AG04450 (cell line): ENCODE results near the gene ZG16. TPM values are rescaled to one million over a fixed set of nuclear protein-coding genes. Genes with fewer than 3 reads are reported as not detected.

Source experiments
- CTCF ChIA-PET: fragments of 300-600, 350-600 bp; formaldehyde crosslinking; extraction: SDS; loops from one replicate; lab custom pipeline; 2022; ENCODE audit warnings: antibody characterized with exemption, inconsistent platforms; lab: Charles Lee
- POLR2A ChIA-PET: fragments of 350-600 bp; formaldehyde crosslinking; extraction: SDS; loops from one replicate; lab custom pipeline; 2021; ENCODE audit warnings: antibody characterized with exemption, inconsistent platforms; lab: Yijun Ruan, JAX
- DNase-seq: peaks from one replicate; pipeline ENCODE4 v3.0.0-alpha.2; 2011; ENCODE audit warnings: low read depth, low spot score
- H3K27ac ChIP-seq: one replicate; pipeline ENCODE4 v1.5.1; 2012; ENCODE audit warnings: low read depth, low read length, control low read depth
- H3K27me3 ChIP-seq: one replicate; pipeline ENCODE4 v1.6.0; 2012; ENCODE audit warnings: low read length; ENCODE audit not compliant: control insufficient read depth, insufficient read depth
- H3K4me3 ChIP-seq: 2 replicates; pipeline ENCODE4 v1.5.1; 2011; ENCODE audit warnings: mild to moderate bottlenecking, low read depth, low read length, control low read depth
- H3K9me3 ChIP-seq: 2 replicates; pipeline ENCODE4 v1.5.1; 2012; ENCODE audit warnings: low read length; ENCODE audit not compliant: control insufficient read depth, insufficient read depth
- polyA plus RNA-seq: library from polyadenylated mRNA; depleted of rRNA; stranded (reverse); fragments of >200 nt; gene quantifications from 2 replicates; pipeline ENCODE4 v1.2.3, GENCODE V29; 2011
- TF ChIP-seq, protein P1 (sequence below): IDR thresholded peaks from 2 replicates; pipeline ENCODE4 v1.5.1; 2011; ENCODE audit warnings: low read depth, low read length, control low read depth, inconsistent platforms

ZG16 gene
- polyA plus RNA-seq, 1 experiment, result not detected

DNA sequence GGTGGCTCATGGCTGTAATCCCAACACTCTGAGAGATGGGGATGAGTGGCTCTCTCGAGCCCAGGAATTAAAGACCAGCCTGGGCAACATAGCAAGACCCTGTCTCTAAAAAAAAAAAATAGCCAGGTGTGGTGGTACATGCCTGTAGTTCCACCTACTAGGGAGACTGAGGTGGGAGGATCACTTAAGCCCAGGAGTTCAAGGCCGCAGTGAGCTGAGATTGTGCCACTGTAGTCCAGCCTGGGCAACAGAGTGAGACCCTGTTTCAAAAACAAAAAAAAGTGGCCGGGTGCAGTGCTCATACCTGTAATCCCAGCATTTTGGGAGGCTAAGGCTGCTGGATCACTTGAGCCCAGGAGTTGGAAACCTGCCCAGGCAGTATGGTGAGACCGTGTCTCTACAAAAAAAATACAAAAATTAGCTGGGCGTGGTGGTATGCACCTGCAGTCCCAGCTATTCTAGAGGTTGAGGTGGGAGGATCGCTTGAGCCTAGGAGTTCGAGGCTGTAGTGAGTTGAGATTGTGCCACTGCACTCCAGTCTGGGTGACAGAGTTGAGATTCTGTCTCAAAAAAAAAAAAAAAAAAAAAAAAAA lies 35.3 kb upstream of the ZG16 start:
- no peak overlapping the region for H3K4me3 ChIP-seq
- H3K9me3 ChIP-seq, result no peaks in the 10 kb centered on the region; the same call in 1 of the 2 replicates
- ChIA-PET POLR2A (no interaction called here), CTCF (no interaction called here)
- TF ChIP-seq, protein P1, sequence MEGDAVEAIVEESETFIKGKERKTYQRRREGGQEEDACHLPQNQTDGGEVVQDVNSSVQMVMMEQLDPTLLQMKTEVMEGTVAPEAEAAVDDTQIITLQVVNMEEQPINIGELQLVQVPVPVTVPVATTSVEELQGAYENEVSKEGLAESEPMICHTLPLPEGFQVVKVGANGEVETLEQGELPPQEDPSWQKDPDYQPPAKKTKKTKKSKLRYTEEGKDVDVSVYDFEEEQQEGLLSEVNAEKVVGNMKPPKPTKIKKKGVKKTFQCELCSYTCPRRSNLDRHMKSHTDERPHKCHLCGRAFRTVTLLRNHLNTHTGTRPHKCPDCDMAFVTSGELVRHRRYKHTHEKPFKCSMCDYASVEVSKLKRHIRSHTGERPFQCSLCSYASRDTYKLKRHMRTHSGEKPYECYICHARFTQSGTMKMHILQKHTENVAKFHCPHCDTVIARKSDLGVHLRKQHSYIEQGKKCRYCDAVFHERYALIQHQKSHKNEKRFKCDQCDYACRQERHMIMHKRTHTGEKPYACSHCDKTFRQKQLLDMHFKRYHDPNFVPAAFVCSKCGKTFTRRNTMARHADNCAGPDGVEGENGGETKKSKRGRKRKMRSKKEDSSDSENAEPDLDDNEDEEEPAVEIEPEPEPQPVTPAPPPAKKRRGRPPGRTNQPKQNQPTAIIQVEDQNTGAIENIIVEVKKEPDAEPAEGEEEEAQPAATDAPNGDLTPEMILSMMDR, result no peak
- no peak for DNase-seq
- H3K27ac ChIP-seq, result no peak overlapping the region
- H3K27me3 ChIP-seq, result peaks cover 18% of the 10 kb centered on the region

DNA sequence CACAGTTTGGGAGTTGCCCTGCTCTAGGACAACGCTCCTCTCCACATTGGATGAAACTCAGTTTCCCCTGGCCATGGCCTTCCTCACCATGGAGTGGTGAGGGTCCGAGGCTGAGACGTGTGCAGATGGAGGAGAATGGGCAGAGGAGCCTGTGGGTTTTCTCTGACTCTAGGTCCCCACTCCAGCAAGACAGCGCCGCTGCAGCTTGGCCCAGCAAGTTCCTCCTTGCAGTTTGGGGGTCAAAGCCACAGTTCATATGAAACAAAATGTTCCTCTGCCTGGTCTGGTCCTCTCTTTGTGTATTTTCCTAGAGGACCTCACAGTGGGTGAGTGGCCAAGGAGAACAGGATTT lies 34.6 kb upstream of the ZG16 start:
- no peak for DNase-seq
- H3K27me3 ChIP-seq, result peaks cover 15% of the 10 kb centered on the region
- TF ChIP-seq, protein P1, result no peak
- ChIA-PET POLR2A (no interaction called here), CTCF (no interaction called here)
- H3K9me3 ChIP-seq, result peaks cover 5% of the 10 kb centered on the region; the same call in 1 of the 2 replicates
- no peak overlapping the region for H3K4me3 ChIP-seq
- H3K27ac ChIP-seq, result no peak overlapping the region

DNA sequence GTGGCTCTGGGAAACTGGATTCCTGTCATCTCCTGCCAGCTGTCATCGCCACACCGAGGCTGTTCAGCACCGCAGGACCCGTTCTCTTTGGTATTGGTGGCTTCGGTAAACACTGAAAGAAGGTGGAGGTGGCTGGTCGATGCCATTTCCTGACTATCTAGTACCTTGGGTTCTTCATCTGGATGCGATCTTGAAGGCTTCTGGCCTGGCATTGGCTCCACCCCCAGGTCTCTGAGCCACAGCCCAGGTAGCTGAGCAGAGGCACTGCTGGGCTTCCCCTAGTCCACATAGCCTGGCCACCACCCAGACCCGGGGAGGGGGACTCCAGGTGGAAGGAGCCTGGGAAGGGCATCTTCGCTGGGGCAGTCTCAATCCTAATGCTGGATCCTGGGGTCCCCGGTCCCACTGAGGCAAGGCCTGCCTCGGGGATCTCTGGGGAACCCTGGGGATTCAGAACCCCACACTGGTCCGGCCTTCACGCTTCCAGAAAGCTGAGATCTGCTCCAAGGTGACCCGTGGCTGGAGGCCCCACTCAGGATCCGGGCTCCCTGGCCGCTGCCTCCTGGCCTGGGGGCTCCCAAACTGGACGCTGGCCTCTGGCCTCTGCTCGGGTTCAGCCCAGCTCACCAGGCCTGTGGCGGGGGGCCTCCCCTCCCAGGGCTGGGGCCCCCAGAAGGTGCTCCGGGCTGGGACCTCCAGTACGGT lies 34.1 kb upstream of the ZG16 start:
- POLR2A ChIA-PET, result no interaction called here
- no peak for DNase-seq
- CTCF ChIA-PET, result no interaction called here
- H3K4me3 ChIP-seq, result no peak overlapping the region
- H3K9me3 ChIP-seq, result peaks cover 7% of the 10 kb centered on the region; the same call in 1 of the 2 replicates
- H3K27me3 ChIP-seq, result peaks cover 15% of the 10 kb centered on the region
- no peak overlapping the region for H3K27ac ChIP-seq
- TF ChIP-seq, protein P1, result no peak

DNA sequence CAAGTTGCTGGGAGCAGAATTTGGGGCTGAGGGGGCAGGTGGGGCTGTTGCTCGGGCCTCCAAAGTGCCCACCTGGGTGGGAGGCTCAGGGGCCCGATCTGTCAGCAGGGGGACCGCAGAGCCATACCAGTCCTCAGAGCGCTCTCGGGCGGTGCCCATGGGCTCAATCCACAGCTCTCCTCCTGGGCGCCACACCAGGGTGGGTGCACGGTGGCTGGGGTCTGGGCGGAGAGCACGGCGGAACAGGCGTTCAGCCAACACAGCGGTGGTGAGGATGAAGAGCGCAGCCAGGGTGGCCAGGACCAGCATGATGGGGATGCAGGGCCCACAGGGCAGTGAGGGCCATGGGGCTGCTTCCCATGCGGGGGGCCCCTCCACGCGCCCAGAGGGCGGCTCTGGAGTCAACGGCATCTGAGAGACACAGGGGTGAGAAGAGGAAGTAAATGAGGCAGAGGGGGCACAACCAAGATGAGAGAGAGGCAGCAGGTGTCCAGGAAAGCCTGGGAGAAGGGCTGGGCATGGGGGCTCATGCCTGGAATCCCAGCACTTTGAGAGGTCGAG lies 33.4 kb upstream of the ZG16 start:
- ChIA-PET POLR2A (no interaction called here), CTCF (no interaction called here)
- H3K27me3 ChIP-seq, result peaks cover 15% of the 10 kb centered on the region
- no peak overlapping the region for H3K4me3 ChIP-seq
- TF ChIP-seq, protein P1, result no peak
- peaks cover 7% of the 10 kb centered on the region; the same call in 1 of the 2 replicates for H3K9me3 ChIP-seq
- H3K27ac ChIP-seq, result no peak overlapping the region
- no peak for DNase-seq
